Hematopoietic multipotent progenitor cell treated with erythropoietin and hydrocortisone succinate and interleukin-3 and kit ligand, for 15 days (in vitro differentiated cells): ENCODE data around the gene NUDT12.

Source experiments
- DNase-seq: peaks from one replicate; pipeline ENCODE4 v3.0.0-alpha.2; 2015; ENCODE audit warnings: low spot score

The NUDT12 gene

DNA sequence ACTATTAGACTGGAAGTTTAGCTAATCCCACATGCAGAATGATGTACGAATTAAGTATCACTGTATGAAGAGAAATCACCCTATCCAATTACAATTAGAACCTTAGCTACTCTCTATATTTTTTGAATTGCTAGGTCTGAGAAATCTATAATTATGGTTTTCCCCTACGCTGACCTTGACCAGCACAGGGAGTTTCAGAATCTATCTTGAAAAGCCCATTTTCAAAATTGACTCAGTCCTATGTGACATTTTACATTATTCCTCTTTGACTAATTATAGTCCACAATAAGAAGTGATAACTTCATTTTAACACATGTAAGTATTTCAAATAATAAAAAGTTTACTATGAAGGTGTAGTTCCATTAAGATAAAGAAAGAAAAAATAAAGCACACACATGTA, 21.5 kb downstream of the NUDT12 start:
- DNase-seq, result no peak

DNA sequence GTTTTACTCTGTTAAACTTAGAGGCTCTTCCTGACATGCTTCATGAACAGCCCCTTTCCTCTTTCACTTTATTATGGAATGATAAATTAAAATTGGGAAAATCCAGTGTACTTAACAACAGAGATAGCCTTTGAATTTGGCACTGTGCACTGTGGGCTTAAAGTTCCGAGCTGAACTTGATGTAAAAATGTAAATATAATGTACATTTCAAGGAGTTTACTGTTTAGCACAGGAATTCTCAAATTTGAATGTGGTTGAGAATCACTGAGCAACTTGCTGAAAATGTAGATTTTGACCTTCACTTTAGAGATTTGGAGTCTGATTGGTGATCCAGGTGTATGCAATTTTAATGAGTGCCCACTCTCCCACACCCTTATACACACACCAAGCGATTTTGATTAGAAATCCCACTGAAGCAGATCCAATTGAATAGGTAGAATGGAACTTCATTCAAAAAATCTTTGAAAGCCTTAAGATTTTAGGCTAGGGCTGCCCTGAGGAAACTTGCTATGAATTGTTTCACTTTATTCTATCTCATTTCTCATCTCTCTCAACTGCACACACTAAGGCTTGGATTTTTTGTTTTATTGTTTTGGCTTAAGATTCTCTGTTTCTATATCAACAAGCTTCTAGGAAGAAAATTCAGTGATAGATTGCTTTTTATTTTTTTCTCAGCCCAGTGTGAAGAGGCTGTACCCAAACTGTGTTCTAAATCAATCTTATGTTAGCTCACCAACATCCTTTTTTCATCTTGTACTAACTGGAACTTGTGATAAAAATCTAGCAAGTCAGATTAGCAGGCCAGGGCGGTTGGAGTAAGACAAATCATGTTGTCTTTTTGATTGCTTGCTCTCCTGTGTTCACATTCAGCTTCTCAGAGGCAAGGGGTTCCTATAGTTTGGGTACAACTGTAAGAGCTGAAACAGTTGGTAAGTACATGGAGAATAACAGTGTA, 22.9 kb downstream of the NUDT12 start:
- DNase-seq, result no peak

DNA sequence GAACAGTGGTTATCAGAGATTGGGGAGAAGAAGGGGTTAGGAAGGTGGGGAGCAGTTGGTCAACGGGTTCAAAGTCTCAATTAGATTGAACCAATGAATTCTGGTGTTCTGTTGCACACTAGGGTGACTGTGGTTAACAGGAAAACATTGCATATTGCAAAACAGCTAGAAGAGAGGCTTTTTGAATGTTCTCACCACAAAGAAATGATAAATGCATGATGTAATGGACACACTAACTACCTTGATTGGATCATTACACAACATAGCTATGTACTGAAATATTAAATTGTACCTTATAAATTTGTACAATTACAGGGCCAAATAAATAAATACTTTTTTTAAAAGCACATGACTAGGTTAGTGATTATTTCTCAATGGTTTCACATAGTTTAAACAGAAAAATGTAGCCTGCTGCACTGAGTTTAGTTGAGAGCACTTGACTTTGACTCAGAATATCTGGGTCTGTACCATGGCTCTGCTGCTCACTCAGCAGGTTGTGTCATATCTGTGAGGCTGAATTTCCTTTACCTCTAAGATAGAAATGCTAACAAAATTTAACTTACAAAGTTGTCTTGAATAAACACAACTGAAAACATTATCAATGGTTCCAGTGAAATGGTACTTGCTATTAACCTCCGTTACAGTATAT, 30.4 kb downstream of the NUDT12 start:
- DNase-seq, result no peak

DNA sequence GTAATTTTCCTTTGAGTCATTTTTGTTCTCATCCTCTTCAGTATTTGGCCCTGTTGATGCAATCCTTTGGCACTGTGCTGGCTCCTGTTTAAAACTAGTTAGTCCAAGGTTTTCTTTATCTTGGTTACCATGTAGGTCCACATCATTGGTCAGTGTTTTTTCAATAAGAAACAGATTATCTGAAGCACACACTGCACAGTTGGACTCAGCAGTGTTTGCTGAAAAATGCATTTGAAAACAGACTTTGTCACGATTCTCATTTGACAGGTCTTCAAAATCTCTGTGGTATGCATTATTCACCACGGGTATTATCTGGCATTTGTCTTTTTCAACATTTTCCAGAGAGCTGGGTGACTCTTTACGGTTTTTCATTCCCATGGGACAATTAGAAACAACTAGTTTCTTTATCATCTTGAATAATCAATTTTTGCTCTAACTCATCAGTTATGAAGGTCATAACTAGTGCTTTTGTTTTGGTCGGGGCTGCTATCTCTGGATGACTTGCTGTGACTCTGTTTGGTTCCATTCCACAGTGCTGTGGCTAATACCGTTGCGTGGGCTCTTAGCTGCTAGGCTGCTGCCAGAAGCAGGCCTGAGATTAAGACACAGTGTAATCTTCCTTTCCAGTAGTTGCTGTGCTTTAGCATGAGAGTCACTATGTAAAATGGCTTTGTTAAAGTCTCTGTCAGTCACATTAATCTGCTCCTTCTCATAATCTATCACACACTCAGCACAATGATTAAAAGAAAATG, 36.2 kb downstream of the NUDT12 start:
- no peak for DNase-seq

DNA sequence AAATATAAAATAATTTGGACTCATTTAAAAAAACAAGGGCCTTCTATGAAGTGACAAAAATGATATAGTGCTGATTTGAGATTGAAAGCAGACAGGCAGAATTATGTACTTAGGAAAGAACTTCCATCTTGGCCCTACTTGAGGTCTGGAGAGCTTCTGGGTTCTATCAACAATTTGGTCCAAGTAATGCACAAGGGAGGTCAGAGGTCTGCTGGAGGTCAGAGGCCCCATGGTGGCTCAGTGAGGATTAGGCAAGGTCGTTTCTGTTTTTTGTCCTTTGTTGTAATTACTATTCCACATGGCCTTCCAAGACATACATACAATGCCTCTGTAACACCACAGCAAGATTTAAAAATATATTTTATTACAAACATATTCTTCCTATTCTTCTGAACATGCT, 37.2 kb downstream of the NUDT12 start:
- no peak for DNase-seq

DNA sequence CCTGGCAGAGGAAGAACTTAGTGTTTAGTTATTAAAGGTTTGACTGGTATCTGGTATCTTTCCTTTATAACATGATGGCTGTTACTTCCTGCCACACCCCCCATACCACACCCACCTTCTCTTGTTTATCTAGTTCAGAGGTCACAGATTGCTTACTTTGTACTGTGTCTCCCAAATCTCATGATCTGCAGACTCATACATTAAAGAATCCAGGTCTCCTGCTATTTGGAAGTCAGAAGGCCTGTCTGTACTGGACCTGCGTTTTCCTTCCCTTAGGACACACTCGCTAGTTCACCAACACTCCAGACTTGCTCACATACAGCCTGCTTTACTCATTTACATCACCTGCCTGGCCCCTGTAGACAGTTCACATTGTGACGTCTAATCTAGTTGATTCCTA, 39.3 kb downstream of the NUDT12 start:
- no peak for DNase-seq

DNA sequence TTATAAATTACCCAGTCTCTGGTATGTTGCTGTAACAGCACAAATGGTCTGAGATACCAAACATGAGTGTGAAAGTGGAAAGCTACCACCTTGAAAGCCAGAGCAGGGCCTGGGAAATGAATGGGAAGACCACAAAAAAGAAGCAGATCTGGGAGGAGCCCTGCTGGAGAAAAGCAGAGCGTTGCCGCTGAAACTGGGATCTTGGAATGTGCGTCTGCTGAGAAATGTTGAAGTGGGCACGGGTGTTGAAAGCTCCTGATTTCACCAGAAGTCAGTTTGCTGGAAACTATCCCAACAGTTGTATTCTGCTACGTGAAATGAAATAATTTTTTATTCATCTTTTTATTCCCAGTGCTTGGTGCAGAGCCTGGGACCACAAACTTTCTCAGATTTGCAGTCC, 40.0 kb downstream of the NUDT12 start:
- no peak for DNase-seq

DNA sequence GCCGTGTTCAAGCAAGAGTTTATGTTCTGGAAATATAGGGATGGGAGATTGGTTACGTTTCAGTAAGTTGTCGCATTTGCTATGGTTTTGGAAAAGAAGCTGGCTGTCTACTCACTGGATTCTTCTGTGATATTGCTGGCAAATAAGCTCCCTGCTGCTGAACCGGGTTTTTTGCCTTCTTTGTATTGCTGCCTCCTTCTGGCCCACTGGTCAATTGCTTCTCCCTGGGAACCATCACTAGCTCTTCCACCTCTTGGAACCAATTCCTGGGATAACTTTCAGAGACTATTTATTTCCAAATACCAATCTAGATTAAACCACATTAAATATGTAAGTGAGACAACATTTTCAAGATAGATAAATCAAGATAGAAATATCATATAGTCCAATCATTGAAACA, 43.0 kb downstream of the NUDT12 start:
- no peak for DNase-seq

DNA sequence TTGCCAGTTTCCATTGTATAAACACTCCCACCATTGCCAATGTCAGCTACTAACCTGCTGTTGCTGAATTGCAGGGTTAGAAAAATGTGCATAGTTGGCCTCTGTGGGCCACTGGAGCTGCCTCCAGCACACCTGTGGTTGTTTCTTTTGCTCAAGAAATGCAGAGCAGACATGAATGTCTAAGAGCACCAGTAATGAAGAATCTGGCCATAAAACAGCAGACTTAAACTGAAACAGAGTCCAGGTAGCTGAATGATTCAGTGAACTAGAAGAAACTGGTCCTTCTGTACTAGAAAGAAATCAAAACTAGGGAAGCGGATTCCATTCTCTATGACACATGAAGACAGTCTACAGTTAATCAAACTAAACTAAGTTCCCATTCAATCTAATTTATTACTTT, 48.2 kb downstream of the NUDT12 start:
- DNase-seq, result no peak

DNA sequence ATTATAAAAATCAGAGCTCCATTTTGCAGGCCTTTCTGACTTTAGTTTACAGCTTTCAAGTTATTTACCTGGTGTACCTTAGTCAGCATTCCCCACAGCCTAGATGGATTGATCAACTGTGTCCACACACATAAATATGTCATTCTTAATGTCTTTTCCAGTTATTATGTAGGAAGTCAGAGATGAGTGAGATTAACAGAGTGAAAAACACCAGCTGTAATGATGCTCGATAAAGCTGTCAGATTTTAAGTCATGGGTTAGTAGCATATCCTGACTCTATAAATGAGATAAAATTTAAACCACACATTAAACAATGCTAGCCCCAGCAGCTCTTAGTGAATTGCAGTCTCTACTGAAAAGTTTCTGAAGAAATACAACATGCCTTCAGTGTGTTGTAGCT, 48.9 kb downstream of the NUDT12 start:
- no peak for DNase-seq

DNA sequence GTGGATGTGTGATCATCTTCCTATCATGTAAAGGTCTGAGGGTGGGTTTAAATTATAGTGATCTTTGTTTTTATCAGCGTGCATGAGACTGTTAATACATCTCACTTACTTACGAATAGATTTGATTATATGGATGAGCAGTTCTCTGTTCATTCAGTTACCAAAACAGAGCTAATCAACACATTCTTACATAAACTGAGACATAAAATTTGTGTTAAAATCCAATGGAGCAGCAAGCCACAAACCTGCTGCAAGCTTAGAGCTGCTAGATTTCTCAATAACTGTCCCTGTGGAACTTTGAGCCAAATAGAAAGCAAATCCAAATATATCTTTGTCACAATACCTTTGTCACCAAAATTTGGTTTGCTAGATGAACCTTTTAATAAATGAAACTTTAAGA, 50.1 kb downstream of the NUDT12 start:
- no peak for DNase-seq

DNA sequence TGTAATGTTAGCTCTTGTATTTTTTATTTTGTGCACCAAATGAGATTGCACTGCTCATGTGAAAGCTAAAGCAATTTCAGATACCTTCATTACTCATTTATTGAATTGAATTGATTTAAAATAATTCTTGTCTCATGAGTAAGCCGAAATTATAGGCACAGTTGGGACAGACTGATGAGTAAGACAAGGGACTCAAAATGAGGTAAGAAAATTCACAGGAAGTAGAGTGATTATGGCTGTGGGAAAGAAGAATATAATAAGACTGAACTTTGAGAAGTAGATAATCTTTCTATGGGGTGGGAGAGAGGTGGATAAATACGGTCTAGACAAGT, 51.1 kb downstream of the NUDT12 start:
- no peak for DNase-seq

DNA sequence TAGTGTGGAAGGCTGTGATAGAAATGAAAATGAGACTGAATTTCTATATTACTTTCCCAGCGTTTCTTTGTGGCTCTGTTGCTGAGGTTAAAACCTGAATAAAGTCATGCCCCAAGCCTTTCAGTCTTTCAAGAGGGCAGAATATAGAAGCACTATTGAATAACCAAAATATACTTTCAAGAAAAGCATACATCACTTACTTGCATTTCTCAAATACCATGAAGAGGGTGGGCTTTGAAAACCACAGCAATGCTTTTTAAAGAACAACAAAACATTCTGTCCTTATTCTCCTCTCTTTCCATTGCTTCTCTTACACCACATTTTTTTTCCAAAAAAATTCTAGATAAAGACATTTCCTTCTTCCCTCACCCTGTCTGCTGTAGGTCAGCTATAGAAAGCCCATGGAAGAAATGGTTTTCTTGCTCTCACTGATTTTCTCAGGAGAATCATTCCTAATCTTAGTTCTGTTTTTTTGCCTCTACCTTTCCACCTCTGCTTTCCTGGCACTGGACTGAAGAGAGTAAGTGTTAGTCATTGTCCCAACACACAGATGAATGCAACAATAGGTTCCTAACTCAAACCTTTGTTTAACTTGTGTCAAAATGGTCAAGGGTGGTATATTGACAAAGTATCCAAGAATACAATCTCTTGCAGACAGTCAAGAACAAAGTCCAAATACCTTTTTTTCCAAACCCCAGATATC, 51.6 kb downstream of the NUDT12 start:
- DNase-seq, result no peak

DNA sequence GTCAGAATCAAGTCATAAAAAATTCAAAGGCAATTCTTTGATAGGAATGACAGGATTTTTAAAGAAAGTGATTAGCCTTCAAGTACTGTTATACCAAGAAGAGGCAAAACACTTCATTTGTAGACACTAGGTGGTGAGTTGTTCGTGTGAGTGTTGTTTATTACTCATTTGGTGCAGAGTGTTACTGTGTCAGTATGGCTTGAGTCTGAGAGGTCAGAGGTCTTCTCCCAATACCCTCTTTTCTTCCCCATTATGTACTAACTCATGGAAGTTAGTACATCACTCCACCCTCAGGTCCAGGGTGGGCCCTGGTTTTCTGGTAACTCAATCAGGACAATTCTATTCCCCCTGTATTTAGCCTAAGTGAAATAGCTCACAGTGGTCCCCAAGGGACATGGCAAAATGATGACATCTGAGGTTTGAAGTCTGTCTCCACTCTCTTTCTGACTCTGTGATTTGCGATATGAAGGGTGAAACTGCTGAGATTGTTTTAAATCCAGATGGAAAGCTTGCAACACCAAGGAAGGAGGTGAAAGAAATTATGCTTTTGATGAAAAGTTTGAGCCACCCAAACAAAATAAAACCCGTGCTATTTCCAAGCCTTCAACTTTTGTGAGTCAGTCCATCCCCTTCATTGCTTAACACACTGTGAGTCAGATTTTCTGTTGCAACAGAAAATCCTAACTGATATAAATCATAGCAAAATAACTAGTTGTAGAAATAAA, 56.8 kb downstream of the NUDT12 start:
- DNase-seq, result no peak

DNA sequence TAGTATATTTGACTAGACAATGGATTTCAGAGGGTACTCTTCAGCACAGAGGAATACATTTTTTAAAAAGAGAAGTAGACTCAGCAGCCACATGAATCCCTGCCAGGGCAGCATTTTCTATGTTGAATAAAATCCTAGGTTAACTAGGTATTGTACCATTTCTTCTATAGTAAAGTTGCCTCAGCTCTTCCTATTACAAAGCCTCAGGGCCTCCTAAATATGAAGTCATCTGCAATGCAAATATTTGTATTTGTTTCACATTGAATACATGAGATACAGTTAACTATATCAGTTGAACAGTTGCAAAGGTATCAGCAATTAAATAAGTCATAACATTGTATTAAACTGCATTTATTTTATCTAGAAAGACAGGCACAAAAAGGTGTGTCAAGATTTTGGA, 59.5 kb downstream of the NUDT12 start:
- no peak for DNase-seq

DNA sequence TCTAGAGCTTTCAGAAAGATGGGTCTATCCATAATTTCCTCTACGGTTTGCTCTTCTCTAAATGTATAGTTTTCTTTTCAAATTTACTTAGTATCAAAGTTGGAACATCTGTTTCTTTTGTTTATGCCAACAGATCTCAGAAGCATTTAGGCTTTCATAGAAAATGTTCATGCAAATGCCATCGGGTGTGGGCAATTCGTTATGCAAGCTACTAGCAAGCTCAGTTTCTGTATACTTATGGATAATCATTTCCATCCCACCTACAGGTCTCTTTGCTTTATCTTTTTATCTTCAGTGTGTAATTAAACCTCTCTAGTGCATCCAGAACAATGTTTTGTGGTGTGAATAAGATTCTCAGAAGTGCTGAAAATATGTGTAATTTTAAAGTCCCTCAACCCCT, 59.9 kb downstream of the NUDT12 start:
- DNase-seq, result no peak
